Left ventricle myocardium superior (tissue), 1 donor: ENCODE results near the gene KMO. TPM values are rescaled to one million over a fixed set of nuclear protein-coding genes. Genes with fewer than 3 reads are reported as not detected.
A peak's percentile ranks its signal among the peaks of the same experiment; 100 is the strongest.

ENCODE experiments used
- ATAC-seq: fragments of 200-7000 bp; cut with Tn5 transposase; one replicate; pipeline ENCODE4 v1.9.1; 2020; ENCODE audit warnings: mild to moderate bottlenecking, moderate library complexity
- DNase-seq: peaks from one replicate; pipeline ENCODE4 v3.0.0-alpha.2; 2020
- intact Hi-C: fragments of 100-400 bp; cut with micrococcal nuclease; formaldehyde crosslinking; loops from one replicate; pipeline ENCODE4 v1.11.0; 2022
- total RNA-seq: library from RNA; stranded (reverse); fragmentation: NEBNext Ultra II Directional; extraction: Animal tissue kit (Norgen Biotek cat#: 25700); gene quantifications from one replicate; pipeline ENCODE4 v1.2.1, GENCODE V29; 2021
- donor health status: DM: no; HTN: yes; CAD: no; lungs with severe emphysema.

The KMO gene
- total RNA-seq, 1 donor from 2014 or later = 0.22 TPM

- no peak for ATAC-seq
- DNase-seq = no peak
- intact Hi-C loops = no loop called here
Measured at GRCh38 chr1:241533326-241534115, 1.3 kb downstream of the KMO start.

GRCh38 chr1:241536304-241536703 lies 4.1 kb downstream of the KMO start:
- ATAC-seq (no peak), DNase-seq (no peak)
- intact Hi-C loops = no loop called here

- intact Hi-C loops = no loop called here
Measured at GRCh38 chr1:241536969-241537368, 4.8 kb downstream of the KMO start.

GRCh38 chr1:241542199-241542907 lies 10.2 kb downstream of the KMO start:
- intact Hi-C loops = no loop called here
- no peak for ATAC-seq
- no peak for DNase-seq

More at GRCh38 chr1:241536969-241537368, 4.8 kb downstream of the KMO start:
- no peak for ATAC-seq
- no peak for DNase-seq

GRCh38 chr1:241548008-241548407 lies 15.8 kb downstream of the KMO start:
- ATAC-seq = no peak
- intact Hi-C loops = no loop called here
- DNase-seq = no peak

GRCh38 chr1:241550318-241550717 lies 18.1 kb downstream of the KMO start:
- intact Hi-C loops = no loop called here
- DNase-seq = no peak
- no peak for ATAC-seq

- intact Hi-C loops = no loop called here
- DNase-seq (peak; percentile 38), ATAC-seq (peak; percentile 61)
Measured at GRCh38 chr1:241551759-241552638, 19.8 kb downstream of the KMO start.

- intact Hi-C loops = no loop called here
- DNase-seq = no peak
Measured at GRCh38 chr1:241553886-241554592, 21.9 kb downstream of the KMO start.

GRCh38 chr1:241555526-241555925 lies 23.3 kb downstream of the KMO start:
- ATAC-seq (no peak), DNase-seq (no peak)
- intact Hi-C loops = no loop called here

More at GRCh38 chr1:241553886-241554592, 21.9 kb downstream of the KMO start:
- no peak for ATAC-seq

- intact Hi-C loops = no loop called here
- DNase-seq (no peak), ATAC-seq (no peak)
Measured at GRCh38 chr1:241557031-241557430, 24.9 kb downstream of the KMO start.

GRCh38 chr1:241557551-241558193 lies 25.5 kb downstream of the KMO start:
- intact Hi-C loops = no loop called here
- DNase-seq = no peak
- no peak for ATAC-seq

- intact Hi-C loops = no loop called here
- DNase-seq (no peak), ATAC-seq (no peak)
Measured at GRCh38 chr1:241560146-241560848, 28.1 kb downstream of the KMO start.

- no peak for ATAC-seq
- DNase-seq = no peak
- intact Hi-C loops = no loop called here
Measured at GRCh38 chr1:241560849-241561187, 28.6 kb downstream of the KMO start.

- ATAC-seq = no peak
- DNase-seq = no peak
- intact Hi-C loops = no loop called here
Measured at GRCh38 chr1:241569848-241570247, 37.7 kb downstream of the KMO start.

GRCh38 chr1:241574154-241574553 lies 42.0 kb downstream of the KMO start:
- DNase-seq (no peak), ATAC-seq (no peak)
- intact Hi-C loops = no loop called here

GRCh38 chr1:241579434-241579833 lies 47.3 kb downstream of the KMO start:
- no peak for ATAC-seq
- no peak for DNase-seq
- intact Hi-C loops = no loop called here

- intact Hi-C loops = no loop called here
- no peak for DNase-seq
- no peak for ATAC-seq
Measured at GRCh38 chr1:241582921-241583321, 50.7 kb downstream of the KMO start.

GRCh38 chr1:241586905-241587512 lies 54.8 kb downstream of the KMO start:
- no peak for ATAC-seq
- intact Hi-C loops = no loop called here
- no peak for DNase-seq
